IPS-15b (cell line): ENCODE measurements around the gene KRTAP2-2.

Source experiments
- H3K27me3 ChIP-seq: one replicate; pipeline ENCODE4 v1.6.1; 2013; ENCODE audit warnings: low read length; ENCODE audit not compliant: control insufficient read depth, insufficient read depth
- H3K36me3 ChIP-seq: one replicate; pipeline ENCODE4 v1.6.1; 2013; ENCODE audit warnings: low read length; ENCODE audit not compliant: control insufficient read depth, insufficient read depth
- H3K4me1 ChIP-seq: one replicate; pipeline ENCODE4 v1.6.1; 2013; ENCODE audit warnings: mild to moderate bottlenecking, low read length; ENCODE audit not compliant: control insufficient read depth, insufficient read depth
- H3K4me3 ChIP-seq: one replicate; pipeline ENCODE4 v1.5.1; 2013; ENCODE audit warnings: low read depth, low read length
- H3K9ac ChIP-seq: one replicate; pipeline ENCODE4 v1.6.1; 2013; ENCODE audit warnings: low read depth, mild to moderate bottlenecking, low read length
- H3K9me3 ChIP-seq: one replicate; pipeline ENCODE4 v1.6.1; 2013; ENCODE audit warnings: mild to moderate bottlenecking, low read length; ENCODE audit not compliant: control insufficient read depth, insufficient read depth

Gene KRTAP2-2

DNA sequence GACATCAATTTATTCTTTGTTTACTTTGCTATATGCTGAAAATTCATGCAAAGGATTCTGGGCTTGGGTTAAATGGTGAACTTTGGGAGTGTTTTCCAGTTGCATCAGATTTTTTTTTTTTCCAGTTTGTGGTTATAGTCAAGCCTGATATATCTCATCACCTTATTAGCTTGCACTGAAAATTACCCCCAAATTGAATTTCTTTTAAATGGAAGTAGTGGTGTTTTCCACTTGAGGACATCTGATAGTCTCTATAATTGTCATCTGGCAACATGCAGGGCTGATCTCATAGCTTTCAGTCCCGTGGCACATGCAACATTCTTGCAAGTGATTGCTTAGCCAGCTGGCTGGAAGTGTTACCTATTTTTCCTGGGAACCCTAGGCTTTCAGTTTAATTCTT lies 41.4 kb downstream of the KRTAP2-2 start:
- peaks cover 2% of the 10 kb centered on the region for H3K4me1 ChIP-seq
- no peak overlapping the region for H3K4me3 ChIP-seq
- H3K27me3 ChIP-seq: no peaks in the 10 kb centered on the region

DNA sequence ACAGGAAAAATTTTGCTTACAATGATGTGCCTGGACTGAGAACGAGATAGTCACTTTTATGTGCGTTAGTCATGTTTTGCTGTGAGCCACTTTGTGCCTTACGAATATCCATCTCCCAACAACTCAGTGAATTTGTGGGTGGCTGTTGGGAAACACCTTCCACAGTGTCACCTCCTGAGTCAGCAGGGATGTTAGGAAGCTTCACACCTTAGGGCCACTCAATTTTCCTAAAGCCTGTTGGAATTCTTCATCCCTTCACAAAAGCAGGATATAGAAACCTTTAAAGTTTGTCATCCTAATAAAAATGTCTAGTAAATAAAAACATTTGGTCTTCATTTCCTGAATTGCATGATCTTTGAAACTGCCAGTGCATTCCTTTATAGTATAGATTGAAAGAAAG lies 41.8 kb downstream of the KRTAP2-2 start:
- Histone ChIP-seq H3K4me3 (no peak overlapping the region), H3K27me3 (no peaks in the 10 kb centered on the region), H3K9ac (no peak overlapping the region), H3K4me1 (peaks cover 2% of the 10 kb centered on the region), H3K9me3 (no peaks in the 10 kb centered on the region), H3K36me3 (no peaks in the 10 kb centered on the region)

More for the DNA sequence above, 41.4 kb downstream of the KRTAP2-2 start:
- Histone ChIP-seq H3K9ac (no peak overlapping the region), H3K9me3 (no peaks in the 10 kb centered on the region), H3K36me3 (no peaks in the 10 kb centered on the region)

DNA sequence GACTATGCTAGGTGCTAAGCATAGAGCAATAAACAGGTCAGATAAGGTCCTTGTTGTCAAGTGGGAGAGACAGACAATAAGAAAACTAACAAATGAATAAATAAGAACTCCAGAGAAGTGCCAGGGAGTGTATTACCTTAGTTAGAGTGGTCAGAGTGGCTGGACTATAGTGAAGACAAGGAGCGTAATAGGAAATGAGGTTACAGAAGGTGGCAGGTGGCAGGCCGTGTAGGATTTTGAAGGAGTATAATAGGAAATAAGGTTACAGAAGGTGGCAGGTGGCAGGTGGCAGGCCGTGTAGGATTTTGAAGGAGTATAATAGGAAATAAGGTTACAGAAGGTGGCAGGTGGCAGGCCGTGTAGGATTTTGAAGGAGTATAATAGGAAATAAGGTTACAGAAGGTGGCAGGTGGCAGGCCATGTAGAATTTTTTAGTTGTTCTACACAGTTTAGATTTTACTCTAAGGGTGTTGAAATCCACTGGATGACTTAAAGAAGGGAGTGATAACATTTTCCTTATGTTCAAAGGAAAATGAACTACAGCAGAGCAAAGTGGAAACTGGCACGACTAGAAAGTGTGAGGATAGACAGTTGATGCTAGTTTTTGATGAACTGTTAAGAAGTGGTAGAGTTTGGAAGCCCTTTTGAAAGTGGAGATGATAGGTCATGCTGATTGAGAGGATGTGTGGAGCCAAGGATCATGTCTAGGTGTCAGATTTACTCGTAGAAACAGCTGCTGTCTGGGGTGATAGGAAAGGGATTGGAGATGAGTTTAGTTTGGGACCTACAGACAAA lies 42.5 kb downstream of the KRTAP2-2 start:
- Histone ChIP-seq H3K36me3 (no peaks in the 10 kb centered on the region), H3K9me3 (no peaks in the 10 kb centered on the region), H3K4me3 (no peak overlapping the region), H3K9ac (no peak overlapping the region), H3K4me1 (peaks cover 2% of the 10 kb centered on the region), H3K27me3 (no peaks in the 10 kb centered on the region)

DNA sequence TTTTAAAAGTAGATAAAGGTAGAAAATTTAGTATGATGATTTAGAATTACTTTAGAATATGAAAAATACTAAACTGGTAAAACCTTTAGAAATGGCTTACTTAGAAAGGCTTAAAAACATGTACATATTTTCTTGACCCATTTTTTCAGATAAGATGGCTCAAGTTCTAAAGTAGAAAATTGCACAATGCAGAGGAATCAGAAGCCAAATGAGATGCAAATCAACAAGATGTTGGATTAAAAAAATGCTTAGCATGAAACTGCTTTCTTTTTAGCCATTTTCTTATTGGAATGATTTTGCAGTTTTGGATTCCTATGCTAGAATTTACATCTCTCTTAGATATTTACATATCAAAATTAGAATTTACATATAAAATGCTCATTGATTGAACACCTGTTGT lies 44.6 kb downstream of the KRTAP2-2 start:
- no peak overlapping the region for H3K9ac ChIP-seq
- H3K9me3 ChIP-seq: no peaks in the 10 kb centered on the region
- H3K27me3 ChIP-seq: no peaks in the 10 kb centered on the region
- no peaks in the 10 kb centered on the region for H3K36me3 ChIP-seq
- no peak overlapping the region for H3K4me3 ChIP-seq
- peaks cover 2% of the 10 kb centered on the region for H3K4me1 ChIP-seq

DNA sequence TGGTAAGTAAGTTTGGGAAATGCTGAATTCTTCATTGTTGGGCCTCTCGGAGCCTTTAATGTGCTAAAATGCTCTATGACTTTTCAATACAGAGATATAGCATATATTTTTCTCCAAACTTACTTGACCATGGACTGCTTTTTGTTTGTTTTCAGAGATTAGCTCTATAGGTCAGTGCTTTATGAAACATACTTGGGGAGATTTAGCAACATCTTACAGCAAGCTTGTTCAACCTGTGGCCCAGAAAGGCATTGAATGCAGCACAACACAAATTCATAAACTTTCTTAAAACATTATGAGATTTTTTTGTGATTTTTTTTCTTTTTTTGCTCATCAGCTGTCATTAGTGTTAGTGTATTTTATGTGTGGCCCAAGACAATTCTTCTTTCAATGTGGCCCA lies 45.1 kb downstream of the KRTAP2-2 start:
- no peaks in the 10 kb centered on the region for H3K27me3 ChIP-seq
- no peaks in the 10 kb centered on the region for H3K9me3 ChIP-seq
- H3K4me3 ChIP-seq: no peak overlapping the region
- peaks cover 2% of the 10 kb centered on the region for H3K4me1 ChIP-seq
- no peak overlapping the region for H3K9ac ChIP-seq
- H3K36me3 ChIP-seq: no peaks in the 10 kb centered on the region

DNA sequence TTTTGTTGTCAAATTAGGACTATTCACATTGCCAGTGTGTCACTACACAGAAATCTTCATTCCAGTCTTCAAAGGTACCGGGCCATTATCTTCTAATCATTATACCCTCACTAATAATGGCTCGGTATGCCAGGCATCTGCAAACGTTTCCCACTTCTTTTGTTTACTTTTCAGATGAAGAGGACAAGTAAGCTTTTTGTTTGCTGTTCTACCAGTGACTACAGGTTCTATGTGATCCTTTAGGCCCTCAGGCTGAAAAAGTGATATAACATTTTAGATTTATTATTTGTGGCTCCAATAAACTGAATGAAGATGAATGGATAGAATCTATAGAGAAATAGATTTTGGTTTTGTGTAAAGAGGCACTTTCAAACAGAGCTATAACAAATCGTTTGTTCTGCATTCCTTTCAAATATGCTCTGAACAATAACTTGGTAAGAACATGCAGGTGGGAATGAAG lies 45.7 kb downstream of the KRTAP2-2 start:
- Histone ChIP-seq H3K9me3 (no peaks in the 10 kb centered on the region), H3K4me1 (peaks cover 2% of the 10 kb centered on the region), H3K27me3 (no peaks in the 10 kb centered on the region), H3K9ac (no peak overlapping the region), H3K36me3 (no peaks in the 10 kb centered on the region), H3K4me3 (no peak overlapping the region)

DNA sequence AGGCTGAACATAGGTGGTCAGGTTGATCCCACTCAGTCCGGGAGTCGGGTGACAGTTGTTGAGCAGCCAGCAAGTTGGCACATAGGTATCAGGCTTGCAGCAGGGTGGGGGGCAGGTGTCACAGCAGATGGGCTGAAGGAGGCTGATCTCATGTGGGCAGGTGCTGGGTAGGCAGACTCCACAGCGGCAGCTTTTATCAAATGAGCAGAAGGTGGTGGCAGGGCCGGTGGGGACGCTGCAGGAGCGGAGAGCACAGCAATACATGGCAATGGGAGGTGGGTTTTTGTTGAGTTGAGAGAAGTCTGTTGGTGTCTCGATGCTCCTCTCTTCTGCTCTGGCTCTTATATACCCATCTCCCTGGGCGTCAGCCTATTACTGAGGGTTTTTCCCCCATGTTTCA lies 46.2 kb downstream of the KRTAP2-2 start, which contains the start of gene KRTAP3-1:
Gene KRTAP3-1, minus strand, starts transcription at position 318 of the 400 bp plus-strand sequence. Its CDS starts 54 bp downstream, at position 264.
- H3K27me3 ChIP-seq: no peaks in the 10 kb centered on the region
- H3K9me3 ChIP-seq: no peaks in the 10 kb centered on the region
- no peak within 1 kb of the TSS for H3K4me3 ChIP-seq
- no peak within 1 kb of the TSS for H3K9ac ChIP-seq
- no peaks in the 10 kb centered on the region for H3K36me3 ChIP-seq
- peaks cover 2% of the 10 kb centered on the region for H3K4me1 ChIP-seq
